IMR-90 (cell line): ENCODE results near the gene FAM217B. TPM values are rescaled to one million over a fixed set of nuclear protein-coding genes. Genes with fewer than 3 reads are reported as not detected.

Source experiments
- ATAC-seq: fragments of 200-7000 bp; cut with Tn5 transposase; 2 replicates; pipeline ENCODE4 v1.9.1; 2020; ENCODE audit warnings: low read depth, mild to moderate bottlenecking, moderate library complexity
- BruUV-seq: library from RNA; stranded (reverse); fragments of 400-500 nt; replicated peaks from 2 replicates; lab custom pipeline; 2021; lab: Mats Ljungman, UMichigan
- CTCF ChIA-PET: fragments of 300-600 bp; formaldehyde crosslinking; extraction: SDS; loops from one replicate; lab custom pipeline; 2021; ENCODE audit warnings: antibody characterized with exemption; lab: Yijun Ruan, JAX
- POLR2A ChIA-PET: fragments of 300-600 bp; sonication (Branson Sonifier 250); formaldehyde crosslinking; loops from one replicate; lab custom pipeline; 2022; ENCODE audit warnings: antibody characterized with exemption; ENCODE audit not compliant: unreplicated experiment; lab: Charles Lee
- DNase-seq: peaks from one replicate; pipeline ENCODE4 v3.0.0; 2013
- H2AFZ ChIP-seq: replicated peaks from 2 replicates; pipeline ENCODE3; 2013; ENCODE audit warnings: low read length, mild to moderate bottlenecking; ENCODE audit not compliant: poor library complexity
- H2AK5ac ChIP-seq: 2 replicates; pipeline ENCODE4 v1.6.1; 2013; ENCODE audit warnings: low read depth, low read length, inconsistent platforms
- H2AK9ac ChIP-seq: replicated peaks from 2 replicates; pipeline ENCODE3; 2013; ENCODE audit warnings: mild to moderate bottlenecking, low read depth, low read length, moderate library complexity; ENCODE audit not compliant: poor library complexity
- H2BK120ac ChIP-seq: 2 replicates; pipeline ENCODE4 v1.6.1; 2013; ENCODE audit warnings: low read depth, low read length, inconsistent platforms
- H2BK15ac ChIP-seq: 3 replicates; pipeline ENCODE4 v1.6.1; 2013; ENCODE audit warnings: low read depth, low read length, inconsistent platforms
- H2BK20ac ChIP-seq: 2 replicates; pipeline ENCODE4 v1.6.1; 2013; ENCODE audit warnings: low read depth, mild to moderate bottlenecking, inconsistent platforms, low read length, moderate library complexity
- H2BK5ac ChIP-seq: 2 replicates; pipeline ENCODE4 v1.6.1; 2013; ENCODE audit warnings: mild to moderate bottlenecking, low read depth, low read length, inconsistent platforms; ENCODE audit not compliant: poor library complexity, severe bottlenecking
- H3K14ac ChIP-seq: replicated peaks from 2 replicates; pipeline ENCODE4 v1.6.1; 2013; ENCODE audit warnings: low read depth, low read length, inconsistent platforms
- H3K18ac ChIP-seq: 2 replicates; pipeline ENCODE4 v1.6.1; 2013; ENCODE audit warnings: low read depth, low read length, control low read depth
- H3K23ac ChIP-seq: 2 replicates; pipeline ENCODE4 v1.6.1; 2013; ENCODE audit warnings: low read depth, low read length, inconsistent platforms
- H3K27ac ChIP-seq: 2 replicates; pipeline ENCODE4 v1.5.1; 2013; ENCODE audit warnings: mild to moderate bottlenecking, control low read depth, low read length; ENCODE audit not compliant: insufficient read depth
- H3K27me3 ChIP-seq: 2 replicates; pipeline ENCODE4 v1.6.1; 2013; ENCODE audit warnings: low read length; ENCODE audit not compliant: control insufficient read depth, insufficient read depth
- H3K36me3 ChIP-seq: 2 replicates; pipeline ENCODE4 v1.6.1; 2013; ENCODE audit warnings: low read length, mixed read lengths; ENCODE audit not compliant: control insufficient read depth, insufficient read depth
- H3K4ac ChIP-seq: 2 replicates; pipeline ENCODE4 v1.6.1; 2013; ENCODE audit warnings: low read depth, low read length, inconsistent platforms
- H3K4me1 ChIP-seq: 2 replicates; pipeline ENCODE4 v1.6.1; 2013; ENCODE audit warnings: low read length, mixed read lengths; ENCODE audit not compliant: control insufficient read depth, insufficient read depth
- H3K4me2 ChIP-seq: 2 replicates; pipeline ENCODE4 v1.6.1; 2013; ENCODE audit warnings: low read depth, mild to moderate bottlenecking, control low read depth, low read length, moderate library complexity
- H3K4me3 ChIP-seq: 2 replicates; pipeline ENCODE4 v1.5.1; 2013; ENCODE audit warnings: low read depth, mild to moderate bottlenecking, control low read depth, low read length, moderate library complexity; ENCODE audit not compliant: insufficient read depth
- H3K56ac ChIP-seq: 2 replicates; pipeline ENCODE4 v1.6.1; 2013; ENCODE audit warnings: low read length, inconsistent platforms; ENCODE audit not compliant: insufficient read depth; ENCODE audit errors: extremely low read depth
- H3K79me1 ChIP-seq, 2 experiments: 2 replicates each; pipeline ENCODE4 v1.6.1; 2013; ENCODE audit warnings: low read length in 2 of 2, inconsistent platforms in 1 of 2, low read depth in 1 of 2
- H3K9ac ChIP-seq: 2 replicates; pipeline ENCODE4 v1.6.1; 2013; ENCODE audit warnings: low read depth, low read length, control low read depth
- H3K9me1 ChIP-seq: 2 replicates; pipeline ENCODE4 v1.6.1; 2013; ENCODE audit warnings: low read length, inconsistent platforms; ENCODE audit not compliant: insufficient read depth
- H3K9me3 ChIP-seq: 2 replicates; pipeline ENCODE4 v1.6.1; 2013; ENCODE audit warnings: low read length; ENCODE audit not compliant: control insufficient read depth, insufficient read depth
- H4K20me1 ChIP-seq: 2 replicates; pipeline ENCODE4 v1.6.1; 2013; ENCODE audit warnings: low read length, inconsistent platforms; ENCODE audit not compliant: insufficient read depth
- H4K5ac ChIP-seq: 2 replicates; pipeline ENCODE4 v1.6.1; 2013; ENCODE audit warnings: mild to moderate bottlenecking, low read depth, low read length, control low read depth
- H4K8ac ChIP-seq, 2 experiments: 2 replicates each; pipeline ENCODE4 v1.6.1; 2013; ENCODE audit warnings: low read depth in 2 of 2, low read length in 2 of 2, control low read depth in 1 of 2, inconsistent platforms in 1 of 2
- H4K91ac ChIP-seq: 2 replicates; pipeline ENCODE4 v1.6.1; 2013; ENCODE audit warnings: low read depth, low read length, inconsistent platforms; ENCODE audit not compliant: insufficient read depth
- BHLHE40 ChIP-seq: fragments of 150-350 bp; IDR thresholded peaks from 2 replicates; pipeline ENCODE4 v1.6.1; 2016; ENCODE audit warnings: mild to moderate bottlenecking, low read depth, low read length
- RAD21 ChIP-seq: IDR thresholded peaks from 2 replicates; pipeline ENCODE4 v1.6.1; 2012; ENCODE audit warnings: low read length, improper control_type of control experiment
- RFX5 ChIP-seq: IDR thresholded peaks from 2 replicates; pipeline ENCODE4 v1.8.0; 2012; ENCODE audit warnings: low read depth, mild to moderate bottlenecking, low read length, moderate library complexity
- WGBS, 2 experiments: methylation state at CpG; one replicate each; pipeline versions ENCODE4 v1.1.5 to v1.1.7; 2013; ENCODE audit warnings: missing lambda C conversion rate in 2 of 2; ENCODE audit not compliant: insufficient read length in 1 of 2; ENCODE audit errors: extremely low coverage in 2 of 2; 5-methylcytosine and 5-hydroxymethylcytosine counted together
- dilution Hi-C: fragments of 300-500 bp; cut with HindIII; formaldehyde crosslinking; loops from one replicate; pipeline ENCODE4 v1.14.3; 2018; ENCODE audit warnings: low sequenced_read_pairs; ENCODE audit not compliant: unreplicated experiment
- in situ Hi-C: fragments of 300-500 bp; cut with MboI; formaldehyde crosslinking; loops from 3 replicates; pipeline ENCODE4 v1.14.3; 2019; ENCODE audit warnings: low sequenced_read_pairs, inconsistent platforms, mixed read lengths
- intact Hi-C: fragments of 100-400 bp; cut with micrococcal nuclease; formaldehyde crosslinking; loops from 2 replicates; pipeline ENCODE4 v1.10.0; 2022
- polyA plus RNA-seq, 3 experiments: library from polyadenylated mRNA; depleted of rRNA; stranded (reverse); fragments of >200 nt; gene quantifications; 2 replicates each; pipeline ENCODE4 v1.2.3, GENCODE V29; 2012; ENCODE audit warnings: low replicate concordance in 1 of 3
- total RNA-seq: library from RNA; depleted of rRNA; stranded (reverse); fragments of >200 nt; gene quantifications from 2 replicates; pipeline ENCODE4 v1.2.3, GENCODE V29; 2012

The FAM217B gene
- total and polyA plus RNA-seq, 2 of the 4 experiments (the other 2 are of a cell fraction), result 3.0 to 3.9 TPM

DNA sequence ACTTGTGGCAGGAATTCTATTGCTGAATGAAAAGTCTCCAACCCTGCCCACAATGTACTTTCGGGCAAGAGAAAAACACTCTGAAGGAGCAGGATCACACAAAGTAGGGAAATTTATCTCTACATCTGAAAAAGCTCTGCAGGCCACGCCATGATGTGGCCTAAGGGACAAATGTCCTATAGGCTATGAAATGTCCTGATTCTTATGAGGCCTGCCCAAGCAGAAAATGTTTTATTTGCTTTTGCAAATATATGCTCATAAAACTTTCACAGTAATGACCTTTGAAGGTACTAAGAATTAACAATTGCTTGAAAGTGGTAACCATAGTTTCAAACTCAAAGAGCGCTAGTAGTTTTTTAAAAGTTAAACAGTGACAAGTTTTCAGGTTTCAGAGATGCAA lies 37.7 kb upstream of the FAM217B start:
- CTCF ChIA-PET, result interaction anchor here (0.9 kb wide), 1 partner anchor 17 kb away, joined by 3 read pairs; no protein-coding TSS in a partner anchor
- no TSS peak for BruUV-seq
- Histone ChIP-seq H3K9ac (no peak overlapping the region), H3K4ac (no peak overlapping the region), H3K27ac (no peak overlapping the region), H3K9me1 (no peaks in the 10 kb centered on the region), H3K18ac (no peak overlapping the region), H3K23ac (no peak overlapping the region), H3K4me3 (no peak overlapping the region), H2BK20ac (no peak overlapping the region), H2BK15ac (no peak overlapping the region), H4K91ac (no peak overlapping the region), H4K8ac (no peak overlapping the region), H2AK5ac (no peak overlapping the region), H3K56ac (no peak overlapping the region), H4K20me1 (no peaks in the 10 kb centered on the region), H3K27me3 (no peaks in the 10 kb centered on the region), H2AFZ (no peak overlapping the region), H2AK9ac (no peak overlapping the region), H3K4me2 (no peak overlapping the region), H2BK120ac (no peak overlapping the region), H3K9me3 (no peaks in the 10 kb centered on the region), H4K5ac (no peak overlapping the region), H3K14ac (no peak overlapping the region), H2BK5ac (no peak overlapping the region), H3K36me3 (no peaks in the 10 kb centered on the region), H3K79me1 (no peaks in the 10 kb centered on the region), H3K4me1 (no peaks in the 10 kb centered on the region)
- dilution Hi-C loops (no loop called here), intact Hi-C loops (no loop called here), in situ Hi-C loops (no loop called here)
- WGBS, 2 experiments, result no CpG with 5 or more reads among the region's 3 CpGs
- POLR2A ChIA-PET, result no interaction called here
- no peak for DNase-seq
- ATAC-seq, result no peak
- no peak for TF ChIP-seq RFX5
- no peak for TF ChIP-seq RAD21
- no peak for TF ChIP-seq BHLHE40
